Activated effector memory CD4-positive, alpha-beta T cell treated with Interleukin-2 at 50 U/mL for 16 hours (primary cell): ENCODE measurements around the gene PEAR1.

ENCODE experiments used
- DNase-seq: peaks from one replicate; pipeline ENCODE4 v3.0.0-alpha.2; 2020

The PEAR1 gene

DNA sequence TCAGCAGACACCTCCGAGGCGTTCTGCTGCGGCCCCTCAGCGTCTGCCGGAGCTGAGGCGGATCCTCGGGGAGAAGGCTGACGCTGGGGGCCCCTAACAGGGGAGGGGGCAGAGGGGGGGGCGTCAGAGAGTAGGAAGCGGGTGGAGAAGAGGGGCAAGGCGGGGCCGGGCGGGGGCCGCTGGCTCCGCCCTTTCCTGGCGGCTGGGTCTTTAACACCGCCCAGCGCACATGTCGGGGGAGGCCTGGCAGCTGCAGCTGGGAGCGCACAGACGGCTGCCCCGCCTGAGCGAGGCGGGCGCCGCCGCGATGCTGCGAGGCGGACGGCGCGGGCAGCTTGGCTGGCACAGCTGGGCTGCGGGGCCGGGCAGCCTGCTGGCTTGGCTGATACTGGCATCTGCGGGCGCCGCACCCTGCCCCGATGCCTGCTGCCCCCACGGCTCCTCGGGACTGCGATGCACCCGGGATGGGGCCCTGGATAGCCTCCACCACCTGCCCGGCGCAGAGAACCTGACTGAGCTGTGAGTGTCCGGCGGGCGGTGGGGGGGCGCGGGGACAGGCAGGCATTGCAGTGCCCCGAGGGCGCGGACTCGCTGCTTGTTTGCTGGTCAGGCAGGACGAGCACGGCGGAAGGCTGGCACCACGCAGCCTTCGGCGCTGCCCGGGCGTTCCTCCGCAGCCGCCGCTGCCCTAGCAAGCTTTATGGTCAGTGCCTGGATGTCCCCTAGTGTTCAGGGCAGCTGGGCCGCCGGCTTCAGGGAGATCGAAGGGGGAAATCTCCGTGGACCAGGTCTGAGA is 32.7 kb upstream of the PEAR1 start, which contains the start of gene NTRK1:
Gene NTRK1, plus strand, starts transcription at position 238 of the 796 bp plus-strand sequence. Its CDS starts 70 bp downstream, at position 308.
- peak; percentile 42 for DNase-seq

DNA sequence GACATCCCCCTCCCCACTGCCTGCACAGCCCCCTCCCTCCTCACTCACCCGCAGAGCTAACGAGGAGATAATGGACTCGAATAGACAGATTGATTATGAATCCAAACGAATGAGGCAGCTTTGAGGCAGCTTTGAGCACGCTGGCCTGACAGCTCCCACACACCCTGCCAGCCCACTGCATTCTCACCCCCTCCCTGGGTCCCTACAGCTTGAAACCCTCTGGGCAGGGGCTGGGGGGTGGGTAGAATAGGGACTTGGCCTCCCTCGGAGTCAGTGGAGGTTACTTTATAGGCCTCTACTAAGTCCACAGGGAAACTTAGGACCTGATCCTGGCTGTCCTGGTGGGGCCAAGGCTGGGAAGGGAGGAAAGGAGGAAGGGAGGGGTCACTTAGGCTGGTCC is 30.9 kb upstream of the PEAR1 start:
- DNase-seq, result no peak

DNA sequence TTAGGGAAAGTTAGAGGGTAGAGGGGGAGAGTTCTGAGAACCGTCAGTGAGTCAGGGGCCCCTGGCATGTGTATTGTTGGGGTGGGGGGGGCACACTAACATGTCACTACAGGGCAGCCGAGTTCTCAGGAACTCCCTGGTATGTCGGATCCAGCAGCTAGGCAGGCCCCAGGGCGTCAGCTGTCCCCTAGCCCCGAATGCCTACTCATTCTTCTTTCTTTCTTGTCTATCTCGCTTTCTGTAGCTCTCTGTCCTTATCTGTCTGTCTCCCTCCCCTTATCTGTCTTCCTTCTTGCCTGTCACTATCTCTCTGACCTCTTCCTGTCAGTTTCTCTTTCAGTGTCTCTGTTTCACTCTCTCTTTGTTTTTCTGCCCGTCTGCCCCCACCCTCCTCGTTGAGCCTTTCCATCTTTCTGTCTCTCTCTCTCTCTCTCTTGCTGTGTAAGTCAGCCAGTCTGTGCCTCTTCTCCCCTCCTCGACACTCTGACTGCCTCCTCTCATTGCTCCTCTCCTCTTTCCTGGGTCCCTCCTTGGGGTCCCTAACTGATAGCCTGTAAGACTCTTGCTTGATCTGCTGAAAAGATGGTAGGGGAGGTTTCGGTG is 30.4 kb upstream of the PEAR1 start:
- DNase-seq, result no peak

DNA sequence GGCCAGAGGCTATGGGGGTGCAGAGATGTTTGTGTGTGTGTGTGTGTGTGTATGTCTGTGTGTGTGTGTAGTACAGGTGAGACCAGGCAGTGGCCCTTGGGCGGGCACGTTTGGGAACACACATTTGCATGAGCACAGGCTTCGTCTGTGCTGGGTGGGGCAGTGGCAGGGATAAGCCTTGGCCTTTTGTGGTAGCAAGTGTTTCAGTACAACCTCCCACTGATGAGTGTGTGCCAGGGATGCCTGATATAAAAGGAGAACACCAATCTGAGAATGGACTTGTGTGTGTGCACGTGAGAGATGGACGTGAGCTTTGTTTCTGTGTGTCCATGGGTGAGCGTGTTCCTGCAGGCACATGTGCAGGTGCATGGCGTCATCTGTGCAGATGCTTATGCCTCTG is 29.9 kb upstream of the PEAR1 start:
- no peak for DNase-seq

DNA sequence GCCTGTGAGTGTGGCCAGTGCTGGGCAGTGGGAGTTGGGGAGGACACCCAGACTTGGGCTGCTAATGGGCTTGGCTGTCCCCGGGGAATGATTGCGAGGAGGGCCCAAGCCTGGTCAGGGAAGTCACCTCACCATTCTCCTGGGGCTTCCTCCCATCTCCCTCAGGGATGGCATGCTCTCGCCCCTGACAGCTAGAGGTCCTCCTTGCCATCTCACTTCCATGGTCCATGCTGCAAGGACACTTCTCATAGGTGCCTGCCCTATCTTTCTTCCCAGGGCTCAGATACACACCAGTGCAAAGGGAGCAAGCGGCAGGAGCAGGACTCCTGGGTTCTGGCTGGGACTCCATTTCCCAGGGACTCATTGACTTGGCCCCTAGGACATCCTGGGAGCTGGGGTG is 28.7 kb upstream of the PEAR1 start:
- DNase-seq, result no peak

DNA sequence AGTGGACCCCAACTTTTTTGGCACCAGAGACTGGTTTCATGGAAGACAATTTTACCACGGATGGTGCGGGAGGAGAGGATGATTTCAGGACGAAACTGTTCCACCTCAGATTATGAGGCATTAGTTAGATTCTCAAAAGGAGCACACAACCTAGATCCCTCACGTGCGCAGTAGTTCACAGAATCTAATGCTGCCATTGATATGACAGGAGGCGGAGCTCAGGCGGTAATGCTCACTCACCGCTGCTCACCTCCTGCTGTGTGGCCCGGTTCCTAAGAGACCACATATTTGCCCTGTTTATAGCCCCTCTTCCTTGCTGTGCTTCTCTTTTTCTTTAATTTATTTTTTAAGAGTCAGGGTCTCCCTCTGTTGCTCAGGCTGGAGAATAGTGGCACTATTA is 28.3 kb upstream of the PEAR1 start:
- DNase-seq, result no peak

DNA sequence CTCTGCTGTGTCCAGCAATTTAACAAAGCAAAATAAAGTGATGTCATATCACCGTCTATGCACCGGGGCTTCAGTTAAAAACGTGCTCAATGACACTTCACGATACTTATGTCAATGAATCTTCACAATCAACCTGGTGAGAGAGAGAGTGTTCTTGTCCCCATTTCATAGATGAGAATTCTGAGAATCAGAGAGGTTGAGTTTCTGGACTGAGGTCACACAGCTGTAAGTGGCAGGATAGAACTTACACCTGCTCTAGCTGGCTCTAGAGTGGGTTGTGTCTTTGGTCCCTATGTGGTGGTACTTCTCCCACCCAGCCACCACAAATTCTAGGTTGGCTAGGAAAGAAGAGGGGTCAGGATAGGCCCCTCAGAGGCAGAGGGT is 27.7 kb upstream of the PEAR1 start:
- DNase-seq, result no peak

DNA sequence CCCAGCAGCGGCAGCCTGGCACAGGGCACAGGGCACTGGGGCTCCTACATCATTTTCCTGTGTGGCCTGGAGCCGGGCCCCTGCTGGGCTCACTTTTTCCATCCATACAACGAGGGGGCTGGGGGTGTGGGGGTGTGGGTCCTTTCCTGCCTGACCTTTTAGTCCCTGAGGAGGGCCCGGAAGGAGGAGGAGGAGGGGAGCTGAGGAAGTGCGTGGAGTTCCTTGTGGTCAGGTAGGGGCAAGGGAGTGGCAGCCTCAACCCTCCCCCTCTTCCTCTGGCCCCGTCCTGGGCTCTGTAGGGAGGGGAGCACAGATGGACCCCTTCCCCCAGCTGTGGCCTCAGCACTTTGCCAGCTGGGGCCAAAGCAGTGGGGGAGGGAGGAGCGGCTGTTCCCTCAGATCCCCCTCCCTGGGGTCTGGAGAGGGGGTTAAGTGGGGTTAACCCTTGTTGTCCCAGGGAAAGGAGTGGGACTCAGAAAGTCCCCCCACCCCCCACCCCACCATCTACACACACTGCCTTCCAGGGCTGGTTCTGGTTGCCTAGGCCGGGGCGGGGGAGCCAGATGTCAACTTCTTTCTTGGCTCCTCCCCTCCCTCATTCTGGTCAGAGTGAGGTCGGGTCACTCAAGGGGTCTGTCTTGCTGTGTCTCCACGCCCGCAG is 27.1 kb upstream of the PEAR1 start:
- DNase-seq, result no peak

DNA sequence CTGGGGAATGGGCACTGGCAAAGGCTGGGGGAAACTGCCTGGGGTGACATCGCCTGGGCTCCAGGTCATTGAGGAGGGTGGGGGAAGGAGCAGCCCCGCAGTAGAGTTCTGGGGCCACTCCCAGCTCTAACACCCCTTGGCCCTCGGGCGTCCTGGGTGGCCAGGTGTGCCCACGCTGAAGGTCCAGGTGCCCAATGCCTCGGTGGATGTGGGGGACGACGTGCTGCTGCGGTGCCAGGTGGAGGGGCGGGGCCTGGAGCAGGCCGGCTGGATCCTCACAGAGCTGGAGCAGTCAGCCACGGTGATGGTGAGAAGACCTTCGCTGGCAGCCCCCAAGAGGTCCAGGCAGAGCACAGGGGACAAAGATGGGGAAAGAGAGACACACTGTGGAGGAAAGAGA is 25.2 kb upstream of the PEAR1 start:
- DNase-seq, result no peak

DNA sequence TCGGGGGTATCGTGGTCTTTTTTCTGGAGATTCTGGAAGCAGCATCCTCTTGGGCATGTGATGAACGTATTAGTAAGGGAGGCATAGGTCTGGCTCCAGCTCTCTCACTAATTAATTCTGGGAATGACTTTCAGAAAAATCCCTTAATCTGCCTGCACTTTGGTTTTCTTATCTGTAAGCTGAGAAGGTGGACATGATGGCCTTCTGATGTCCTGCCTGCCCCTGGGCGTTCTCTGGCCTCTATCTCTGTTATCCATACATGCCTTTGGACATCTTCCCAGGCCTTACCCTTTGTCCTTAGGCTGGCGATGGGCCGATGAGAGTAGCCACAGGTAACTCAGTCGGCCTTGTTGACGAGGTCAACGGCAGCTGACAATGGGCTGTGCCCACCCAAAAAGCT is 24.1 kb upstream of the PEAR1 start:
- DNase-seq, result no peak

DNA sequence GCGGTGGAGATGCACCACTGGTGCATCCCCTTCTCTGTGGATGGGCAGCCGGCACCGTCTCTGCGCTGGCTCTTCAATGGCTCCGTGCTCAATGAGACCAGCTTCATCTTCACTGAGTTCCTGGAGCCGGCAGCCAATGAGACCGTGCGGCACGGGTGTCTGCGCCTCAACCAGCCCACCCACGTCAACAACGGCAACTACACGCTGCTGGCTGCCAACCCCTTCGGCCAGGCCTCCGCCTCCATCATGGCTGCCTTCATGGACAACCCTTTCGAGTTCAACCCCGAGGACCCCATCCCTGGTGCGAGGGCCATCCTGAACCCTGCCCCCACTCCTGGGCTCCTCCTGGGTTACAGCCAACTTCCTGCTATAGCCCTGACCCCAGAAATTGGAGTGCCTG is 19.9 kb upstream of the PEAR1 start:
- DNase-seq, result no peak

DNA sequence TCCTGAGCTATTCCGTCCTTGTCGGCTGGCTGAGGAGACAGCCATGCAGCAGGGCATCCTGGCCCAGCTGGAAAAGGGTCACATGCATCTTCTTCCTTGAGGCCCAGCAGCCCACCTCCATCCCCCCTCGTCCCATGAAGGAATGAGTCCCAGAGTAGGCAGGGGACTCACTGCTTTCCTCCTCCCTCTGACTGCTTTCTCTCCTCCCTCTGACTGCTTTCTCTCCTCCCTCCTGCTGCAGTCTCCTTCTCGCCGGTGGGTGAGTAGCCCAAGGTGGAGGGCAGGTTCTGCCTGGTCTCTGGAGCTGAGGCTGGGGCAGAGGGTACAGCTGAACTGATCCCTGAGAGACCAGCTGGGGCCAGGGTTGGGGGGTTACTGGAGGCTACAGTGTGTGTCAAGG is 19.4 kb upstream of the PEAR1 start:
- no peak for DNase-seq

DNA sequence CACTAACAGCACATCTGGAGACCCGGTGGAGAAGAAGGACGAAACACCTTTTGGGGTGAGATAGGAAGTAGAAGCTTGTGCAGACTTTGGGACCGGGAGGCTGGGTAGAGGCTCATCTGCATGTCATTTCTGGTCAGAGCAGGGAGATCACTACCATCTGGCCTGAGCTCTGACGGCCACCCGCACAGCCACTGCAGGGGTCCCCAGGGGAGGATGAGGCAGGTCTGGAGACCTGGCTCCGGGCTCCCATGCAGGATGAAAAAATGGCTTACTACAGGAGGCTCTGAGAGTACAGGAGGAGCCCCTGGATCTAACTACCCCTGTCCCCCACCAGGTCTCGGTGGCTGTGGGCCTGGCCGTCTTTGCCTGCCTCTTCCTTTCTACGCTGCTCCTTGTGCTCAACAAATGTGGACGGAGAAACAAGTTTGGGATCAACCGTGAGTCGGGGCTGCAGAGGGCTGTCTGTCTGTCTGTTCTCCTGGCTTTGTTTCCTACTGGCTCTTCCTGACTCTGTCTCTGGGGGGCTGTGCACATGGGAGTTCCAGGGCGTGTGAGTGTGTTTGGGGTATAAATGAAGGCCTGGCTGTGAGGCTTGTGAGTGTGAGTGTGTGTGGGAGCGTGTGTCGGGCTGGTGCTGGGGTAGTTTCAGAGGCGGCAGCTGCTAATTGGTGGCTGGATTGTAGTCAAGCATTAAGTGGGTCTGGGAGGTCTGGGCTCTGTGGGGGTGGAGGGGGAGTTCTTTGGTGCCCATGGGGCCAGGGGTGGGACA is 18.8 kb upstream of the PEAR1 start:
- DNase-seq, result no peak

DNA sequence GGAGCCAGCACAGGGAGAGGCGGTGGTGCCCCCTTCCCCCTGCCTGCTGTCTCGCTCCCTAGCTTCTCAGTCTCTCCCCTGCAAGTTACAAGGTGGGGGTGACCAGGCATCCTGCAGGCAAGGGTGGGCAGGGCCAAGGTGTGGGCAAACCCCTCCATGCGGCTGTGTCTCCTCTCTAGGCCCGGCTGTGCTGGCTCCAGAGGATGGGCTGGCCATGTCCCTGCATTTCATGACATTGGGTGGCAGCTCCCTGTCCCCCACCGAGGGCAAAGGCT is 18.2 kb upstream of the PEAR1 start:
- no peak for DNase-seq

DNA sequence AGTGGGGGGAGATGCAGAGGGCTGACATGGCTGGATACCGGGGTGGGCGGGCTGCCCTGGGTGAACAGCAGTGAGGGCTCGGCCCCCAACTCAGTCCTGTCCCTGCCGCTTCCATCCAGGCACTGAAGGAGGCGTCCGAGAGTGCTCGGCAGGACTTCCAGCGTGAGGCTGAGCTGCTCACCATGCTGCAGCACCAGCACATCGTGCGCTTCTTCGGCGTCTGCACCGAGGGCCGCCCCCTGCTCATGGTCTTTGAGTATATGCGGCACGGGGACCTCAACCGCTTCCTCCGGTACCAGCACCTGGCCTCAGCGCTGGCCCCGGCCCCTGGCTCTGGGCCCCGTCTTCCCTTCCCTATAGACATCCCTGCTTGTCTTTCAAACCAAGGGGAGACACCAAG is 17.2 kb upstream of the PEAR1 start:
- no peak for DNase-seq

DNA sequence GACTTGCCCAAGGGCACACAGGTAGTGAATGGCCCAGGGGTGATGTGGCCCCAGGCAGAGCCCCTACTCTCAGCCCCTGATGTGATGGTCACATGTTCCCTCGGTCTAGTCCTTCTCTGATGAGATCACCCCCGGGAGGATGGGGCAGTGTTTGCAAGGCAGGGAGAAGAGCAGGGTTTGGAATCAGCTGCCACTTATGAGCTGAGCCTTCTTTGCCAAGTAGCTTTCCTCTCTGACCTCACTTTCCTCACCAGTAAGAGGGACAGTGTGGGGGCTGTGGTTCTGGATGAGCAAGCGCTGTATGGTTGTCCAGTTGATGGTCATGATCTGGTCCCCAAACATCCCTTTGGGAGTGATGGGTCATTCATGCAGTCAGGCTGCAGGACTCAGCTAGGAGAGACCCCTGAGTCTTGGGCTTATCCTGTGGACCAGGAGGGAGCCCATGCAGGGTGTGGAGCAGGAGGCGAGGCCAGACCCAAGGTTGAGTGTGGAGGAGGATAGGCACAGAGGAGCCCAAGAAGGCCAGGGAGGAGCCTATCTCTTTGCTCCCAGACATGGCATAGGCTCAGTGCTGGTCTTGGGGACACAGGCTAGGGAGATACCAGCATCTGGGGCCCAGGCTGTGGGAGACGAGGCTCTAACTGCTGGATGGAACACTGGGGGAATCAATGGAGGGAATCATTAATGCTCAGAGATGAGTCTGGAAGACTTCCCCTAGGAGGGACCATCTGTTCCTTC is 15.9 kb upstream of the PEAR1 start:
- DNase-seq, result no peak

DNA sequence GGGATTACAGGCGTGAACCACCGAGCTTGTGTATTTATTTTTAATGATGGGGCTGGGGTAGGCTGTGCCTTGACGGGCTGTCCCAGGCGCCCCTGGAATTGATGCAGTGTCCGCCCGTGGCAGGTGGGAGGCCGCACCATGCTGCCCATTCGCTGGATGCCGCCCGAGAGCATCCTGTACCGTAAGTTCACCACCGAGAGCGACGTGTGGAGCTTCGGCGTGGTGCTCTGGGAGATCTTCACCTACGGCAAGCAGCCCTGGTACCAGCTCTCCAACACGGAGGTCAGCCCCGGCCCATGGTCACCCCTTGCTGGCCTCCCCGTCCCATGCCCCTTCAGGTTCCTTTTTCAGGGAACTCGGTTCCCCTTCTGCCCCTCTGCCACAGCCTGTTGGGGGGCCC is 13.6 kb upstream of the PEAR1 start:
- no peak for DNase-seq

DNA sequence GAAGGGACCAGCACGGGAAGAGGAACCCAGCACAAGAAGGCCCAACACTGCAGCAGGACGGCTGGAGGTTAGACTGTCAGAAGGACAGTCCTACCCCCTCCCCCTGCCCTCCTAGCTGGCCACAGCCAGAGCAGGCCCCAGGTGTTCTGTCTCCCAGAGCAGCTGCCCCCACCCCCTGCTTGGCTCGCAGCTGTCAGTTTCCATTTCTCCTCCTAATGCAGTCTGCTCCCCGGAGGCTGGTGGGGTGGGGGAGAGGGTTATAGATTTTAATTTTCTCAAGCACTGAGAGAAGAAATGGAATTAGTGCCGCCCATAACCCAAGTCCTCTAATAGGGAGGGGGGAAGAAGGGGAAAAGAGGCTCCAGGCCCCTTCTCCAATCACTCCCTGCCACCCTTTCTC is 13.0 kb upstream of the PEAR1 start:
- no peak for DNase-seq

DNA sequence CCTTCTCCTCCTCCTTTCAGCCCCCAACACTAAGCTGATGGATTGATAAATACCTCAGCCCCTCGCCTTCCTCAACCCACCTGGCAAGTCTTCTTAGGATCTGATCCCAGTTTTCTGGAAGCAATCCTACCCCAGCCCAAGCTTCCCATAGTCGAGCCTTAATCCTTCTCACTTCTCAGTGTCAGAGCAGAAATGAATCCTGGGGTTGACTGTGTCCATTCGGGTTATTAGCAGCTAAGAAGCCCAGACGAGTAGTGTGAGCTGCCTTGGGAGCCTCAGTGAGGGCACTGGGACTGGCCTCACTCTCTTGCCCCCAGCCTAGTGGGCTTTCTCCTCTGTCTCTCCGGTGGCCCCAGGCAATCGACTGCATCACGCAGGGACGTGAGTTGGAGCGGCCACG is 12.4 kb upstream of the PEAR1 start:
- DNase-seq, result no peak

DNA sequence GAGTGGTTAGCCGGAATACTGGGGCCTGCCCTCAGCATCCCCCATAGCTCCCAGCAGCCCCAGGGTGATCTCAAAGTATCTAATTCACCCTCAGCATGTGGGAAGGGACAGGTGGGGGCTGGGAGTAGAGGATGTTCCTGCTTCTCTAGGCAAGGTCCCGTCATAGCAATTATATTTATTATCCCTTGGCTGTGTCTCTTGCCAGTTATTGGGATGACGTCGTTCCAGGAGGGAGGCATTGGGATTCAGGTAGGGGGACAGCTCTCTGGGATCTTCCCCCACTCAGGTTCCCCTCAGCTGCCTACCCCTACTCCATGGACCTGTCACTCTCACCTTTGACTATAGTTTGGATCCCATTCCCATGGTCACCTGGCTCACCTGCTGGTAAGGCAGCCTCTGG is 11.9 kb upstream of the PEAR1 start:
- DNase-seq, result no peak

DNA sequence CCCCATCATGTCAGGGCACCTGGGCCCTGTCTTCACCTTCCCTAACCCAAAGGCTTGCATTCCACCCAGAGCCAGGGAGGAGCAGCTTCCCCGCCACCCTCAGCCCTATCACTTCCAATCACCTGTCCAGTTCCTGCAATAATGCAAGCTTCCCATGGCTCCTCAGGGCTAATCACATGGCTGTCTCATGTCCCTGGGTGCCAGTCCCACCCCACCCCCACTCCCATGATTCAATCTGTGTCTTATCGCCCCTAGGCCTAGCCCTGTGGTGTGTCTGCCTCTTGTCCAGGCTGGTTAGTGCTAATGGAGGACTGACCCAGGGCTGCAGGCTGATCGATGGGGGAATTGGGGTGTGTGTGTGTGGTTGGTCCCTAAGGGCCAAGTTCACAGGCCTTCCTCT is 11.0 kb upstream of the PEAR1 start:
- DNase-seq, result no peak

DNA sequence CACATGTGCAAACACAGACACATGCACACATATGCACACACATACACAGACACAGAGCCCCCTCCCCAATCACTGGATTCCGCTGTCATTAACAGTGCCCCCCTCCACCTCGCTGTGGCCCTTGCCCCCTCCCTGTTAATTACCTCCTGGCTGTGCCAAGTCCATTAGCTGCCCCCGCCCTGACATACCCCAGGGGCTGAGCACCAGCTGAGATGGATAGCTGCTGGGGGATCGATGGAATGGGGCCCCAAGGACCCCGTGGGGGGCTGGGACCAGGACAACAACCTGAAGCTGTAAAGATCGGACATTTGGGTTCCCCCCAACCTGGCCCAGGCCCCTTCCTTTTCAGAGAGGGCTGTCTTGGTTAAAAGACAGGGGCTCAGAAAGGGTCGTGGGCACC is 9.6 kb upstream of the PEAR1 start:
- no peak for DNase-seq

DNA sequence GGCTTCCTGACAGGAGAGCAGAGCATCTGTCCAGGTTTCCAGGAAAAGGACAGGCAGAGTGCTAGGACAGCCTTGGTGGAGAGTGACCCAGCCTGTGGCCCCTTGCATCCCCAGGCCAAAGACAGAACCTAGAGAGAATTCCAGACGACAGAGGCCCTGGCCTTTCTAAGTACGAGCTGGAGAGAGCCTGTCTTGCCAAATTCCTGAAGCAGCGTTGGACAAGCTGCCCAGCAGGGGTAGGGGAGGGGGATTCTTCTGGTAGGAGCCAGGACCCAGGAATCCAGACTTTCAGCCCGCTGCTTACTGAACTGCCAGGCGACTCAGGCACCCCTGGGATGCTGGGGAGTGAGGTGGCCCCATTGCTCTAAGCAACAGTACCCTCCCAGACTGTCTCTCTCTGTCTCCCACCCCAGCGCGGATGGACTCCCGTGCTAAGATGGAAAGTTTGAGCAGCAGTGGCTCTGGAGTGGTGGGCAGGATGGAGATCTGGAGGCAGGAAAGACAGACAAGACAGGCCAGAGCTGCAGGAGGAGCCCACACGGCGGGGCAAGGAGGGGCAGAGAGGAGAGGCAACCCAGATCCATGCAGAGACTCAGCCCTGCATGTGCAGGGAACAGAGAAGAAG is 8.8 kb upstream of the PEAR1 start:
- no peak for DNase-seq
